Measurements from ENCODE around the gene KCNMB1. TPM values are rescaled to one million over a fixed set of nuclear protein-coding genes. Genes with fewer than 3 reads are reported as not detected.

Gene KCNMB1
- total and polyA plus RNA-seq, 2 of the 13 experiments (the other 11 are each of a cell fraction or from before 2014, with no cell fraction given), result not detected

GRCh38 chr5:170436335-170436734 lies 47.2 kb upstream of the KCNMB1 start:
- H3K79me2 ChIP-seq (ENCODE audit: insufficient read depth, low read length), result no peaks in the 10 kb centered on the region
- CTCF ChIA-PET (ENCODE audit: low intra/inter-chr PET ratio, low total read pairs), result interaction anchor here (2.7 kb wide), 1 partner anchor 187 kb away, joined by 14 read pairs; no protein-coding TSS in a partner anchor

More at GRCh38 chr5:170436335-170436734, 47.2 kb upstream of the KCNMB1 start:
- BruUV-seq (replicated peaks), result no TSS peak
- H3K4me2 ChIP-seq (ENCODE audit: low read depth, low read length), result no peak overlapping the region
- H4K20me1 ChIP-seq (ENCODE audit: insufficient read depth, low read length), result no peaks in the 10 kb centered on the region
- in situ Hi-C loops (cut with HindIII; ENCODE audit: extremely low pct_ligation_motif_present, low pct_unique_long_range_greater_than_20kb), result no loop called here
- FAIRE-seq (no peak), ATAC-seq (no peak), DNase-seq (ENCODE audit: low spot score) (no peak)
- H3K9ac ChIP-seq (ENCODE audit: insufficient read depth, low read depth, low read length), result no peak overlapping the region
- no peaks in the 10 kb centered on the region for H3K36me3 ChIP-seq (replicated peaks in 1 of 2; ENCODE audit: control insufficient read depth in 1 of 2, insufficient read depth in 2 of 2, low read length in 2 of 2)
- WGBS (ENCODE audit: low lambda C conversion rate), result 57% methylated on average over 6 of the region's 10 CpGs
- intact Hi-C loops (cut with micrococcal nuclease; ENCODE audit: unreplicated experiment), result no loop called here
- no peak overlapping the region for H2AFZ ChIP-seq (ENCODE audit: low read length)
- POLR2A ChIA-PET, result no interaction called here
- H3K27me3 ChIP-seq (ENCODE audit: control insufficient read depth in 1 of 2, insufficient read depth in 2 of 2, low read length in 2 of 2), result peaks cover 0 to 31% of the 10 kb centered on the region in 2 experiments; a peak in 4 of 5 replicates
- H3K9me3 ChIP-seq (ENCODE audit: low read length), result no peaks in the 10 kb centered on the region
- no peak for TF ChIP-seq NRL (CRISPR knock-in tag; IDR thresholded peaks at IDR 0.05; ENCODE audit: borderline replicate concordance)
- no peak for TF ChIP-seq ZNF746 (CRISPR knock-in tag; IDR thresholded peaks at IDR 0.05)
- TF ChIP-seq CREB1 (IDR thresholded peaks at IDR 0.05), result no peak
- TF ChIP-seq CREB1 (CRISPR knock-in tag; IDR thresholded peaks at IDR 0.05), result no peak
- no peak for TF ChIP-seq KLF6 (CRISPR knock-in tag; IDR thresholded peaks at IDR 0.05)
- no peak for TF ChIP-seq ZNF407 (CRISPR knock-in tag; IDR thresholded peaks at IDR 0.05; ENCODE audit: not compliant biosample characterization)
- no peak for TF ChIP-seq ARID3A (IDR thresholded peaks at IDR 0.05; ENCODE audit: low read depth, low read length)
- TF ChIP-seq NFKB2 (CRISPR knock-in tag; IDR thresholded peaks at IDR 0.05; ENCODE audit: borderline replicate concordance), result no peak
- TF ChIP-seq KLF12 (CRISPR knock-in tag; IDR thresholded peaks at IDR 0.05; ENCODE audit: borderline replicate concordance), result no peak
- TF ChIP-seq ZNF180 (CRISPR knock-in tag; IDR thresholded peaks at IDR 0.05; ENCODE audit: borderline replicate concordance, low read depth), result no peak
- TF ChIP-seq SMAD3 (CRISPR knock-in tag; IDR thresholded peaks at IDR 0.05), result no peak
- H3K27ac ChIP-seq (ENCODE audit: extremely low read length, insufficient read depth, low read length), result no peak overlapping the region
- H3K4me1 ChIP-seq (ENCODE audit: insufficient read depth, low read length), result no peaks in the 10 kb centered on the region
- H3K4me3 ChIP-seq (replicated peaks in 1 of 3; ENCODE audit: insufficient read depth in 1 of 3, low read depth in 2 of 3, low read length in 3 of 3), result no peak overlapping the region
